ENCODE results near the gene HIVEP2.

The HIVEP2 gene

GRCh38 chr6:142830807-142831206 lies 114.2 kb downstream of the HIVEP2 start:
- no peak overlapping the region for H3K4me3 ChIP-seq (ENCODE audit: low read length)
- H3K9ac ChIP-seq (ENCODE audit: low read depth, low read length) = no peak overlapping the region
- H3K36me3 ChIP-seq (ENCODE audit: insufficient read depth, low read depth, low read length) = no peaks in the 10 kb centered on the region
- H3K27me3 ChIP-seq (ENCODE audit: insufficient read depth, low read length) = no peaks in the 10 kb centered on the region
- no peak overlapping the region for H3K27ac ChIP-seq (ENCODE audit: low read length)
- H3K4me1 ChIP-seq (ENCODE audit: insufficient read depth, low read length) = no peaks in the 10 kb centered on the region
- no peaks in the 10 kb centered on the region for H3K9me3 ChIP-seq (ENCODE audit: insufficient read depth, low read depth, low read length)

GRCh38 chr6:142830116-142830710 lies 114.8 kb downstream of the HIVEP2 start:
- Histone ChIP-seq H3K36me3 (ENCODE audit: insufficient read depth, low read depth, low read length) (no peaks in the 10 kb centered on the region), H3K9ac (ENCODE audit: low read depth, low read length) (no peak overlapping the region), H3K4me3 (ENCODE audit: low read length) (no peak overlapping the region), H3K27me3 (ENCODE audit: insufficient read depth, low read length) (no peaks in the 10 kb centered on the region), H3K4me1 (ENCODE audit: insufficient read depth, low read length) (no peaks in the 10 kb centered on the region), H3K9me3 (ENCODE audit: insufficient read depth, low read depth, low read length) (no peaks in the 10 kb centered on the region), H3K27ac (ENCODE audit: low read length) (no peak overlapping the region)

- no peaks in the 10 kb centered on the region for H3K27me3 ChIP-seq (ENCODE audit: insufficient read depth, low read length)
- no peak overlapping the region for H3K4me3 ChIP-seq (ENCODE audit: low read length)
- no peak overlapping the region for H3K9ac ChIP-seq (ENCODE audit: low read depth, low read length)
- no peak overlapping the region for H3K27ac ChIP-seq (ENCODE audit: low read length)
- no peaks in the 10 kb centered on the region for H3K9me3 ChIP-seq (ENCODE audit: insufficient read depth, low read depth, low read length)
- no peaks in the 10 kb centered on the region for H3K4me1 ChIP-seq (ENCODE audit: insufficient read depth, low read length)
- no peaks in the 10 kb centered on the region for H3K36me3 ChIP-seq (ENCODE audit: insufficient read depth, low read depth, low read length)
Observed at GRCh38 chr6:142829556-142829955, 115.4 kb downstream of the HIVEP2 start.

GRCh38 chr6:142827991-142828390 lies 117.0 kb downstream of the HIVEP2 start:
- no peaks in the 10 kb centered on the region for H3K4me1 ChIP-seq (ENCODE audit: insufficient read depth, low read length)
- H3K27ac ChIP-seq (ENCODE audit: low read length) = no peak overlapping the region
- no peaks in the 10 kb centered on the region for H3K27me3 ChIP-seq (ENCODE audit: insufficient read depth, low read length)
- no peak overlapping the region for H3K4me3 ChIP-seq (ENCODE audit: low read length)
- no peak overlapping the region for H3K9ac ChIP-seq (ENCODE audit: low read depth, low read length)
- no peaks in the 10 kb centered on the region for H3K36me3 ChIP-seq (ENCODE audit: insufficient read depth, low read depth, low read length)
- H3K9me3 ChIP-seq (ENCODE audit: insufficient read depth, low read depth, low read length) = no peaks in the 10 kb centered on the region

- Histone ChIP-seq H3K4me3 (ENCODE audit: low read length) (no peak overlapping the region), H3K36me3 (ENCODE audit: insufficient read depth, low read depth, low read length) (no peaks in the 10 kb centered on the region), H3K27ac (ENCODE audit: low read length) (no peak overlapping the region), H3K4me1 (ENCODE audit: insufficient read depth, low read length) (no peaks in the 10 kb centered on the region), H3K27me3 (ENCODE audit: insufficient read depth, low read length) (no peaks in the 10 kb centered on the region), H3K9ac (ENCODE audit: low read depth, low read length) (no peak overlapping the region), H3K9me3 (ENCODE audit: insufficient read depth, low read depth, low read length) (no peaks in the 10 kb centered on the region)
Observed at GRCh38 chr6:142827369-142827768, 117.6 kb downstream of the HIVEP2 start.

GRCh38 chr6:142825760-142826159 lies 119.2 kb downstream of the HIVEP2 start:
- no peaks in the 10 kb centered on the region for H3K27me3 ChIP-seq (ENCODE audit: insufficient read depth, low read length)
- no peaks in the 10 kb centered on the region for H3K4me1 ChIP-seq (ENCODE audit: insufficient read depth, low read length)
- no peaks in the 10 kb centered on the region for H3K36me3 ChIP-seq (ENCODE audit: insufficient read depth, low read depth, low read length)
- no peaks in the 10 kb centered on the region for H3K9me3 ChIP-seq (ENCODE audit: insufficient read depth, low read depth, low read length)
- H3K9ac ChIP-seq (ENCODE audit: low read depth, low read length) = no peak overlapping the region
- no peak overlapping the region for H3K4me3 ChIP-seq (ENCODE audit: low read length)
- no peak overlapping the region for H3K27ac ChIP-seq (ENCODE audit: low read length)

- Histone ChIP-seq H3K27ac (ENCODE audit: low read length) (no peak overlapping the region), H3K9me3 (ENCODE audit: insufficient read depth, low read depth, low read length) (no peaks in the 10 kb centered on the region), H3K27me3 (ENCODE audit: insufficient read depth, low read length) (no peaks in the 10 kb centered on the region), H3K4me3 (ENCODE audit: low read length) (no peak overlapping the region), H3K9ac (ENCODE audit: low read depth, low read length) (no peak overlapping the region), H3K36me3 (ENCODE audit: insufficient read depth, low read depth, low read length) (no peaks in the 10 kb centered on the region), H3K4me1 (ENCODE audit: insufficient read depth, low read length) (no peaks in the 10 kb centered on the region)
Observed at GRCh38 chr6:142824426-142824825, 120.5 kb downstream of the HIVEP2 start.

GRCh38 chr6:142823256-142823902 lies 121.6 kb downstream of the HIVEP2 start:
- H3K4me1 ChIP-seq (ENCODE audit: insufficient read depth, low read length) = no peaks in the 10 kb centered on the region
- no peak overlapping the region for H3K4me3 ChIP-seq (ENCODE audit: low read length)
- H3K9ac ChIP-seq (ENCODE audit: low read depth, low read length) = no peak overlapping the region
- H3K27me3 ChIP-seq (ENCODE audit: insufficient read depth, low read length) = no peaks in the 10 kb centered on the region
- no peaks in the 10 kb centered on the region for H3K36me3 ChIP-seq (ENCODE audit: insufficient read depth, low read depth, low read length)
- H3K27ac ChIP-seq (ENCODE audit: low read length) = no peak overlapping the region
- no peaks in the 10 kb centered on the region for H3K9me3 ChIP-seq (ENCODE audit: insufficient read depth, low read depth, low read length)

- no peaks in the 10 kb centered on the region for H3K9me3 ChIP-seq (ENCODE audit: insufficient read depth, low read depth, low read length)
- H3K4me1 ChIP-seq (ENCODE audit: insufficient read depth, low read length) = no peaks in the 10 kb centered on the region
- H3K27ac ChIP-seq (ENCODE audit: low read length) = no peak overlapping the region
- no peak overlapping the region for H3K4me3 ChIP-seq (ENCODE audit: low read length)
- H3K27me3 ChIP-seq (ENCODE audit: insufficient read depth, low read length) = no peaks in the 10 kb centered on the region
- no peak overlapping the region for H3K9ac ChIP-seq (ENCODE audit: low read depth, low read length)
- H3K36me3 ChIP-seq (ENCODE audit: insufficient read depth, low read depth, low read length) = no peaks in the 10 kb centered on the region
Observed at GRCh38 chr6:142822842-142823241, 122.1 kb downstream of the HIVEP2 start.

- Histone ChIP-seq H3K27me3 (ENCODE audit: insufficient read depth, low read length) (no peaks in the 10 kb centered on the region), H3K36me3 (ENCODE audit: insufficient read depth, low read depth, low read length) (no peaks in the 10 kb centered on the region), H3K9ac (ENCODE audit: low read depth, low read length) (no peak overlapping the region), H3K4me3 (ENCODE audit: low read length) (no peak overlapping the region), H3K9me3 (ENCODE audit: insufficient read depth, low read depth, low read length) (no peaks in the 10 kb centered on the region), H3K27ac (ENCODE audit: low read length) (no peak overlapping the region), H3K4me1 (ENCODE audit: insufficient read depth, low read length) (no peaks in the 10 kb centered on the region)
Observed at GRCh38 chr6:142822383-142822782, 122.6 kb downstream of the HIVEP2 start.

- no peaks in the 10 kb centered on the region for H3K27me3 ChIP-seq (ENCODE audit: insufficient read depth, low read length)
- H3K36me3 ChIP-seq (ENCODE audit: insufficient read depth, low read depth, low read length) = no peaks in the 10 kb centered on the region
- H3K9me3 ChIP-seq (ENCODE audit: insufficient read depth, low read depth, low read length) = no peaks in the 10 kb centered on the region
- no peak overlapping the region for H3K9ac ChIP-seq (ENCODE audit: low read depth, low read length)
- H3K27ac ChIP-seq (ENCODE audit: low read length) = no peak overlapping the region
- no peak overlapping the region for H3K4me3 ChIP-seq (ENCODE audit: low read length)
- no peaks in the 10 kb centered on the region for H3K4me1 ChIP-seq (ENCODE audit: insufficient read depth, low read length)
Observed at GRCh38 chr6:142821860-142822259, 123.1 kb downstream of the HIVEP2 start.

- no peak overlapping the region for H3K27ac ChIP-seq (ENCODE audit: low read length)
- no peaks in the 10 kb centered on the region for H3K27me3 ChIP-seq (ENCODE audit: insufficient read depth, low read length)
- H3K4me1 ChIP-seq (ENCODE audit: insufficient read depth, low read length) = no peaks in the 10 kb centered on the region
- H3K4me3 ChIP-seq (ENCODE audit: low read length) = no peak overlapping the region
- no peaks in the 10 kb centered on the region for H3K36me3 ChIP-seq (ENCODE audit: insufficient read depth, low read depth, low read length)
- no peaks in the 10 kb centered on the region for H3K9me3 ChIP-seq (ENCODE audit: insufficient read depth, low read depth, low read length)
- H3K9ac ChIP-seq (ENCODE audit: low read depth, low read length) = no peak overlapping the region
Observed at GRCh38 chr6:142821164-142821716, 123.7 kb downstream of the HIVEP2 start.

All from iPS-20b (cell line).